NCI-H2196 treated with DMSO at 0.1 percent for 48 hours (cell line): ENCODE data around the gene CGB1.
"Not testable (repeated sequence)": the region's sequence is repeated elsewhere in the genome, so short reads cannot be mapped to it uniquely, and the experiment has no call there.

ENCODE experiments used
- DNase-seq: peaks from one replicate; lab custom pipeline; 2025; ENCODE audit not compliant: unreplicated experiment; lab: John Stamatoyannopoulos, UW

Gene CGB1

GRCh38 chr19:49036815-49037214 is at the start of gene CGB1:
CGB1 (minus strand) TSS chr19:49036895; CDS start chr19:49036711, 184 bp downstream.
- not testable (repeated sequence) for DNase-seq

GRCh38 chr19:49086296-49086695 is 49.6 kb upstream of the CGB1 start:
- no peak for DNase-seq

GRCh38 chr19:49085868-49086232 is 49.2 kb upstream of the CGB1 start:
- no peak for DNase-seq

GRCh38 chr19:49085020-49085867 is 48.5 kb upstream of the CGB1 start, which contains the start of gene SNRNP70:
SNRNP70 (plus strand) TSS chr19:49085451; CDS start chr19:49086415, 964 bp downstream.
- DNase-seq = peak; percentile 99

GRCh38 chr19:49084206-49085019 is 47.7 kb upstream of the CGB1 start:
- no peak for DNase-seq

GRCh38 chr19:49081273-49081672 is 44.6 kb upstream of the CGB1 start:
- no peak for DNase-seq

- DNase-seq = no peak
Measured at GRCh38 chr19:49080392-49080791, 43.7 kb upstream of the CGB1 start.

- DNase-seq = peak; percentile 29
Measured at GRCh38 chr19:49074869-49075268, 38.2 kb upstream of the CGB1 start.

- no peak for DNase-seq
Measured at GRCh38 chr19:49073514-49074378, 37.1 kb upstream of the CGB1 start.

GRCh38 chr19:49071860-49072547 is 35.3 kb upstream of the CGB1 start:
- DNase-seq = no peak

GRCh38 chr19:49070416-49070815 is 33.7 kb upstream of the CGB1 start:
- DNase-seq = no peak

GRCh38 chr19:49069026-49069425 is 32.3 kb upstream of the CGB1 start:
- no peak for DNase-seq

GRCh38 chr19:49067554-49067953 is 30.9 kb upstream of the CGB1 start:
- no peak for DNase-seq

GRCh38 chr19:49065905-49066512 is 29.3 kb upstream of the CGB1 start:
- no peak for DNase-seq

- DNase-seq = peak; percentile 34
Measured at GRCh38 chr19:49064768-49065611, 28.3 kb upstream of the CGB1 start, which contains the start of gene NTF4. NTF4 (minus strand) TSS chr19:49064818; CDS start chr19:49061997, 2,821 bp downstream.

GRCh38 chr19:49064029-49064629 is 27.4 kb upstream of the CGB1 start:
- DNase-seq = no peak

GRCh38 chr19:49061445-49061844 is 24.8 kb upstream of the CGB1 start:
- DNase-seq = no peak

- DNase-seq = no peak
Measured at GRCh38 chr19:49061000-49061399, 24.3 kb upstream of the CGB1 start.

GRCh38 chr19:49059053-49059452 is 22.4 kb upstream of the CGB1 start:
- DNase-seq = no peak
